Measurements from ENCODE around the gene GLTP.

- TF ChIP-seq CTCF (IDR thresholded peaks at IDR 0.05): peak; percentile 81 to 92 (median 86)
- no peak for TF ChIP-seq POLR2A (IDR thresholded peaks at IDR 0.05)
Observed at GRCh38 chr12:109804820-109805761, 75.2 kb downstream of the GLTP start.
